K562 (cell line): ENCODE data around the gene SPATC1L. TPM values are rescaled to one million over a fixed set of nuclear protein-coding genes. Genes with fewer than 3 reads are reported as not detected.

Experiments
- FOXA3 ChIP-seq, 2 experiments: fragments of 450-650 bp in 1 of 2; sonication (generic) in 1 of 2; formaldehyde crosslinking; IDR thresholded peaks in 1 of 2; conservative IDR thresholded peaks in 1 of 2; 2 replicates each; pipeline versions ENCODE4 v1.4.0 to v1.8.0; 2020 to 2022; ENCODE audit warnings: mild to moderate bottlenecking in 2 of 2, missing genetic modification reagents in 1 of 2
- KLF13 ChIP-seq: fragments of 450-650 bp; IDR thresholded peaks from 2 replicates; pipeline ENCODE4 v1.6.1; 2016; ENCODE audit warnings: missing genetic modification characterization, low read depth, mild to moderate bottlenecking, missing compliant biosample characterization, moderate library complexity, borderline replicate concordance
- POLR2B ChIP-seq: fragments of 450-650 bp; IDR thresholded peaks from 2 replicates; pipeline ENCODE4 v1.6.1; 2018; ENCODE audit warnings: low read depth; ENCODE audit not compliant: partially characterized antibody
- ZC3H4 ChIP-seq: sonication (generic); formaldehyde crosslinking; IDR thresholded peaks from 2 replicates; pipeline ENCODE4 v1.9.0; 2021; ENCODE audit warnings: missing genetic modification reagents, borderline replicate concordance
- ZNF212 ChIP-seq: fragments of 450-650 bp; formaldehyde crosslinking; IDR thresholded peaks from 2 replicates; pipeline ENCODE4 v1.4.0; 2020; ENCODE audit warnings: mild to moderate bottlenecking
- ZNF232 ChIP-seq: sonication (generic); formaldehyde crosslinking; IDR thresholded peaks from 2 replicates; pipeline ENCODE4 v1.8.0; 2022; ENCODE audit warnings: mild to moderate bottlenecking, missing genetic modification reagents
- polyA plus RNA-seq, 8 experiments: library from polyadenylated mRNA; depleted of rRNA in 4 of 8; stranded (reverse) in 5 of 8; unstranded in 3 of 8; fragments of >200 nt; fragmentation: Nextera tagmentation in 2 of 8; fragmentation: Illumina TruSeq in 1 of 8; extraction: Ambion mirVana in 2 of 8; extraction: Trizol in 1 of 8; gene quantifications; 2 replicates each; pipeline versions ENCODE4 v1.2.1 to v1.2.3, GENCODE V29; 2011 to 2014; ENCODE audit warnings: inconsistent platforms in 1 of 8, missing spikeins in 1 of 8
- total RNA-seq, 7 experiments: library from RNA; depleted of rRNA in 6 of 7; stranded (reverse); fragments of >200 nt in 6 of 7; fragmentation: Illumina TruSeq in 2 of 7; extraction: Trizol in 2 of 7; gene quantifications; 2 replicates each; pipeline versions ENCODE4 v1.2.1 to v1.2.3, GENCODE V29; 2011 to 2021; ENCODE audit warnings: low replicate concordance in 1 of 7
- TF ChIP-seq, protein P1 (sequence below): sonication (generic); formaldehyde crosslinking; IDR thresholded peaks from 2 replicates; pipeline ENCODE4 v1.8.0; 2022; ENCODE audit warnings: mild to moderate bottlenecking, missing genetic modification reagents

Gene SPATC1L
- total and polyA plus RNA-seq, 9 of the 15 experiments (the other 6 are each of a cell fraction or from before 2014, with no cell fraction given) = 0.14 to 121 (median 34.0) TPM; not detected in 1

DNA sequence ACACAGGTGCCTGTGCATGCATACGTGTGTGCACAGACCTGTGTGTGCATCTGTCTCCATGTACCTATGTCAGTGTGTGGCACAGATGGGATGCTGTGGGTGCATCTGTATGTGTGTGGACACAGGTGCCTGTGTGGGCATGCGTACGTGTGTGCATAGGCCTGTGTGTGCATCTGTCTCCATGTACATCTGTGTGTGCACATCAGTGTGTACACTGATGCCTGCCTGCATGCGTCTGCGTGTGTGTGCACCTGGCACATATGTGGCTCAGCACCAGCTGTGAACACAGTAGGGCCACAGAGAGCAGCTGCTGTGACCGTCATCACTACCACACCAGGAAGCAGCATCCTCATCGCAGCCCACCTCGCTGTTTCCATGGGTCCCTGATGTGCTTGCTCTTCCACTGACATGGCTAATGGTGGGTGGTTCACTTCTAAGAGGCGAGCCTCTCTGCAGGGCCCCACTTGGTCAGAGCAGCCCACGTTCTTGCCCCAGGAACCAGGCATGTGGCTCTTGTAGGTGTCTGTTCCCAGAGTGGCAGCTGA is 9.6 kb upstream of the SPATC1L start (continued):
- TF ChIP-seq, protein P1, sequence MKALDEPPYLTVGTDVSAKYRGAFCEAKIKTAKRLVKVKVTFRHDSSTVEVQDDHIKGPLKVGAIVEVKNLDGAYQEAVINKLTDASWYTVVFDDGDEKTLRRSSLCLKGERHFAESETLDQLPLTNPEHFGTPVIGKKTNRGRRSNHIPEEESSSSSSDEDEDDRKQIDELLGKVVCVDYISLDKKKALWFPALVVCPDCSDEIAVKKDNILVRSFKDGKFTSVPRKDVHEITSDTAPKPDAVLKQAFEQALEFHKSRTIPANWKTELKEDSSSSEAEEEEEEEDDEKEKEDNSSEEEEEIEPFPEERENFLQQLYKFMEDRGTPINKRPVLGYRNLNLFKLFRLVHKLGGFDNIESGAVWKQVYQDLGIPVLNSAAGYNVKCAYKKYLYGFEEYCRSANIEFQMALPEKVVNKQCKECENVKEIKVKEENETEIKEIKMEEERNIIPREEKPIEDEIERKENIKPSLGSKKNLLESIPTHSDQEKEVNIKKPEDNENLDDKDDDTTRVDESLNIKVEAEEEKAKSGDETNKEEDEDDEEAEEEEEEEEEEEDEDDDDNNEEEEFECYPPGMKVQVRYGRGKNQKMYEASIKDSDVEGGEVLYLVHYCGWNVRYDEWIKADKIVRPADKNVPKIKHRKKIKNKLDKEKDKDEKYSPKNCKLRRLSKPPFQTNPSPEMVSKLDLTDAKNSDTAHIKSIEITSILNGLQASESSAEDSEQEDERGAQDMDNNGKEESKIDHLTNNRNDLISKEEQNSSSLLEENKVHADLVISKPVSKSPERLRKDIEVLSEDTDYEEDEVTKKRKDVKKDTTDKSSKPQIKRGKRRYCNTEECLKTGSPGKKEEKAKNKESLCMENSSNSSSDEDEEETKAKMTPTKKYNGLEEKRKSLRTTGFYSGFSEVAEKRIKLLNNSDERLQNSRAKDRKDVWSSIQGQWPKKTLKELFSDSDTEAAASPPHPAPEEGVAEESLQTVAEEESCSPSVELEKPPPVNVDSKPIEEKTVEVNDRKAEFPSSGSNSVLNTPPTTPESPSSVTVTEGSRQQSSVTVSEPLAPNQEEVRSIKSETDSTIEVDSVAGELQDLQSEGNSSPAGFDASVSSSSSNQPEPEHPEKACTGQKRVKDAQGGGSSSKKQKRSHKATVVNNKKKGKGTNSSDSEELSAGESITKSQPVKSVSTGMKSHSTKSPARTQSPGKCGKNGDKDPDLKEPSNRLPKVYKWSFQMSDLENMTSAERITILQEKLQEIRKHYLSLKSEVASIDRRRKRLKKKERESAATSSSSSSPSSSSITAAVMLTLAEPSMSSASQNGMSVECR = no peak
- TF ChIP-seq POLR2B = peak; percentile 3
- TF ChIP-seq KLF13 = no peak
- TF ChIP-seq ZNF232 (CRISPR knock-in tag) = no peak
- peak; percentile 62; the same call in 1 of the 2 replicates for TF ChIP-seq ZC3H4 (CRISPR knock-in tag)
- no peak for TF ChIP-seq FOXA3 (CRISPR knock-in tag; conservative IDR thresholded peaks at IDR 0.05 in 1 of 2, IDR thresholded peaks at IDR 0.05 in 1 of 2)
- TF ChIP-seq ZNF212 (CRISPR knock-in tag) = no peak
